HG02852 (cell line): ENCODE data around the gene KCNS1.

ENCODE experiments used
- ATAC-seq: cut with Tn5 transposase; IDR thresholded peaks from one replicate; pipeline ENCODE4 v1.9.1; 2021; ENCODE audit warnings: mild to moderate bottlenecking, moderate library complexity; ENCODE audit not compliant: unreplicated experiment

The KCNS1 gene

DNA sequence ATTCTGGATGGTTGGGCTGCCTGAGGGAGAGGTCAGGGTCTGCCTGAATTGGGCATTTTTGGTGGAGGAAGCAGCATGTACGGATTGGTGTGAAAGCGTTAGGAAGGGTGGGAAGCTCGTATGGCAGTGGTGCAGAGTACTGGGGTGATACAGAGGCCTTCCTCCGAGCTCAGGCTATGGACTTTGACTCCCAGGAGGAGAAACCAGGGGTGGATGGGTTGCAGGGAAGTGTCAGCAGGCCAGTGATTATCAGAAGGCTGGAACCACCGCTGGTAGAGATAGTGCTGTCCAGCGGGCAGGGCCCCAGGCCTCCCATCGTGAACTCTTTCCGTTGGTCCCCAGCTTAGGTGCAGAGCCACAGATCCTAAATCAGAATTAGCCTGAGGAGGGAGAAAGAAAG is 8.7 kb upstream of the KCNS1 start:
- no peak for ATAC-seq

DNA sequence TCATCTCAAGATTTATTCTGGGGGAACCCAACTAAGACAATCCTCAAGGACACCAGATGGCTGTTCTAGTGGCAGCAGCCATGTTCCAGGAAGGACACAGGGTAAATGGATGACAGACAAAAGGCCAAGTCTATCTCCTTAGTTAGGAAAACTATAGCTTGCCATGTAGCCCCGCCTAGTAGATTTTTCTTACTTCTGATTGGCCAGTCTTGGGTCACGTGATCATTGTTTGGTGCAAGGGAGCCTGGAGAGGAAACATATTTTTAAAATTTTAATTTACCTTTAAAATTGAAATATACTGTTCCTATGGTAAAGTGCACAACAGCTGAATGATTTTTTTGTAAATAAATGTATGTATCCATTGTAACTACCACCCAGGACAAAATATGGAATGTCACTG is 4.4 kb upstream of the KCNS1 start:
- ATAC-seq = no peak

DNA sequence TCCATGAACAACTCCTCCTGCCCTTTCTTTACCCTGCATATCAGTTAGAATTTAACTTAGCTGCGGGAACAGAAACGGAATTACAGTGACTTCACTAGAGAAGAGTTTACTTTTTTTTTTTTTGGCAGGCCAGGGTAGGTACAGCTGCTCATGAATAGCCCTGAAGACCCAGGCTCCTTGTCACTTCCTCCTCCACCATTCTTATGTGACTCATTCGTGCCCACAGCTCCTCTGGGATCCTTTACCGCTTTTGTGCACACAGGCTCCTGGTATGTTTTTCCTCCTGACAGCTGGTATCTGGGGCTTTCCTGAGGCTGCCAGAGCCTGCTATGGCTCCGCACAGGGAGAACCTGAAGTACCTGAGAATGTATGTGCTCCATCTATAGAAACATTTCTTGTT is 3.9 kb upstream of the KCNS1 start:
- no peak for ATAC-seq

DNA sequence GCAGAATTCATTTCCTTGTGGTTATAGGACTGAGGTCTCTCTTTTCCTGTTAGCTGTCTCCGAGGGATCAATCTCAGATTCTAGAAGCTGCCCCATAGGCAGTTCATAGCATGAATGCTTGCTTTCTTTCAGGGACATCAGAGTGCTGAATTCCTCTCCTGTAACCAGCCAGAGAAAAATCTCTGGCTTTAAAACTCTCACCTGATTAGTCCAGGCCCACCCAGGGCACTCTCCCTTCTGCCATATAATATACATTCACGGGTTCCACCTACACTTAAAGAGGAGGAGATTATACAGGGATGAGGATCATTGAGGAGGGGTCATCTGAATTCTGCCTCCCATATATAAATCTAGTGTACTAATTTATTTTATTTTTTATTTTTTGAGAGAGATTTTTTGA is 2.1 kb upstream of the KCNS1 start:
- ATAC-seq = no peak

DNA sequence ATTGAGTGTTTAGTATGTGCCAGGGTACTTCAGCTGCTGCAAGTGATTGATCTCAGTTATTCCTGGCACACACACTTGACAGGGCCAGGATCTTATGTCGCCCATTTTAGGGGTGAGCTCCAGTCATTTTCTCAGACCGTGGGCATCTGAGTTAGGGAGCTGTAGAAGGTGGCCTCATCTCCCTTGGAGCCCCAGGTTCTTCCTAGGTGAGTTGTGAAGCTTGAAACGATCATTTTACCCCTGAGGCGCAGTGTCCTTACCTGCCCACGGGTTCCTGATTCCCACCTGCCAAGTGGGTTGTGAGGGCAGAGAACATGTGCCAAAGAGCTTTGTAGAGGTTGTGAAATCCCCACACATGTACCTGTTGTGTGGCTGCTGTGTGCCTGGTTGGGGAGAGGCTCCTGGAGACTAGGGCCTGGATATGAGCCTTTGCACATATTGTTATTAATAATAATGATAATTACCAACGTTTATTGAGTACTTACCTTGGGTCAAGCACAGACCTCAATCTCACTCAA is 465 bp upstream of the KCNS1 start:
- no peak for ATAC-seq

DNA sequence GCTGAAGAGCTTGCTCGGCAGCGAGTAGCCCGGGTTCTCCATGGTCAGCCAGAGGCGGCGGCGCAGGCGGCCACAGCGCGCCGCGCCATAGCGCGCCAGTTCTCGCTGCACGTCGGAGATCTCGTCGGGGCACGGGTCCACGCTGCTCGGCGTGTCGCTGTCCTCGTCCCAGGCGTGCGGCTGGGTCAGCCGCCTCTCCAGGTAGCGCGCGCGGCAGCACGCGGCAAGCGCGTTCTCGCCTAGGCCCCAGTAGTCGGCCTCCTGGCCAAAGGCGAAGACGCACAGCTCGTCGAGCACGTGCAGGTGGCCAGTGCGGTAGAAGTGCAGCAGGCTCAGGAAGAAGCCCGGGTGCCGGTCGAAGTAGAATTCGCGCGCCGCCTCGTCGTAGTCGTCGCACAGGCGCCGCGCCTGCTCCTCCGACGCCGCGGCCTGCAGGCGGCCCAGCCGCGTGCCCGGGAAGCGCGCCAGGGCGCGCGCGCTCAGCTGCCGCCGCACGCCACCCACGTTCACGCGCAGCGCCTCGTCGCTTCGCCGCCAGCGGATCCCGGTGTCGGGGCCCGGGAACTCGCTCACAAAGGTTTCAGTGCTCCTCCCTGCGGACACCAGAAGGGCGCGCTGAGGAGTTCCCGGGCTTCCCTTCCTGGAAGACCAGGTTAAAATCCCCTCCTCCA is 2.7 kb downstream of the KCNS1 start:
- no peak for ATAC-seq

DNA sequence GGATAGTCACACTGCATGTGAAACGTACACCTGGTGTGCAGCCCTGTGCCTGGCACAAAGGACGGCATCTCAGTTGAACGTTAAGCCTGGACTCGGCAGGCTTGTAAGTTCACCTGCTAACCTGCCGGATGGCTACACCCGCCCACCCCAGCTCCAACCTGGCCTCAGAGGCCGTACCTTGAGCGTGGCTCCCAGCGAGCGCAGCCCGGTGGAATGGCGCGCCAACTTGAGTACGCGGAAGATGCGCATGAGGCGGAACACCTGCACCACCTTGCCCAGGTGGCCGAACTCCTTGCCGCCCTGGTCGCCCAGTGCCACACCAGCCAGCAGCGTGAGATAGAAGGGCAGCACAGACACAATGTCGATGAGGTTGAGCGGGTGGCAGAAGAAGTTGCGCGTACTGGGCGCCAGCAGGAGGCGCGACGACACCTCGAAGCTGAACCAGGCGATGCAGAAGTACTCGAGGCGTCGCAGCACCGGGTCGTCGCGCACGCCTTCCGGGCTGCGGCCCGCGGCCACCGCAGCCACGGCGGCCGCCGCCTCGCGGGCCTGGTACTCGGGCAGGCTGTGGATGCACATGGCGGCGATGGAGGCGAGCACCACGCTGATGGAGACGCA is 3.3 kb downstream of the KCNS1 start:
- no peak for ATAC-seq

DNA sequence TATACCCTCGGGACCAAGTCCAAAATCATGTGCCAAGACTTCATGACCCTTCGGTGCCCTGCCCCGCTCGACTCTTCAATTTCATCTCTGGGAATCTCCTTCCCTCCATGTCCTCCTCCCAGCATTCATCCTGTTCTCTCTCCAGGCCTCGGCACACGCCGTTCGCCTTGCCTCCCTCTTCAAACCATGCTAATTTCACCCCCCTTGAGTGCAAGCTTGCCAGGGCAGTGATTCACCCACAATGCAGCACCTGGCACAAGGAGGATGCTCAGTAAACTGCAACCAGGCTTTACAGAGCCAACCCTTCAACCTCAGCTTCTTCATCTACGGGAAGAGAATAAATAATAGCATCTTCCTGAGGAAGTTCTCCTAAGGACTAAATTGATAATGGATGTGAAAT is 4.1 kb downstream of the KCNS1 start:
- no peak for ATAC-seq

DNA sequence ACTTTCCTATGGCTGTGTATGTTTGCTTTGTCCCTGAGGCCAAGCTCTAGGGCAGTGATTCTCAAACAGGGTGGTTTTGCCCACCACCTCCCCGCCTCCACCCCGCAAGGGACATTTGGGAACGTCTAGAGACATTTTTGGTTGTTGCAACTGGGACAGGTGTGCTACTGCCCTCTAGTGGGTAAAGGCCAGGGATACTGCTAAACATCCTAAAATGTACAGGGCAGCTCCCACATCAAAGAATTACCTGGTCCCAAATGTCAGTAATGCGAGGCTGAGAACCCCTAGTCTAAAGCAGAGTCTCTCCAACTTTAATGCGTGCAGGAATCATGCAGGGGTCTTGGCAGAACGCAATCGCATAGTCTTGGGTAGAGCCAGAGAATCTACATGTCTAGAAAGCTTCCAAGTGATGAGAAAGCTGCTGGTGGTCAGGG is 5.1 kb downstream of the KCNS1 start:
- no peak for ATAC-seq

DNA sequence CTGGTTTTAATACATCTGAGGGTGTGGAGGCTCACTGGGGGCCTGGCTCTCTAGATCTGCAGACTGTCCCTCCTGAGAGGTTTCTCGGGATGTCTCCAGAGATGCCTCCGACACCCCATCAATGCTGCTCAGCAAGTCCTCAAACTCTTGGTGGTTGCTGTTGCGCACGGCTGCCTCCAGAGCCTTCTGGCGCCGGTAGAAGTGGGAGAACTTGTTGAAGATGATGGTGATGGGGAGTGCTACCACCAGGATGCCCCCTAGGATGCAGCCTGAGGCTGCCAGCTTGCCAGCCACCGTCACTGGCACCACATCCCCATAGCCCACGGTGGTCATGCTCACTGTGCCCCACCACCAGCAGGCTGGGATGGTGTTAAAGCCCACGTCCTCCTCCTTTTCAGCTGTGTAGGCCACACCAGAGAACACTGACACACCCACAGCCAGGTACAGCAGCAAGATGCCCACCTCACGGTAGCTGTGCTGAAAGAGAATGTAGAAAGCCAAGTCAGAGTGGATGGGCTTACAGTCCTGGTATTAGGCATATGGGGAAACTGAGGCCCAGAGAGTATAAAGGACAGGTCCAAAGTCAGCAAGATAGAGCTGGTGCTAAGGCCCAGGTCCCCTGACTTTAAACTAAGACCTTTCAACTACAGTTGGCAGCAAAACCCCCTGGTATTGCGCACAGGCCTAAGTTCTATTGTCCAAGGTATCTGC is 5.9 kb downstream of the KCNS1 start:
- no peak for ATAC-seq

DNA sequence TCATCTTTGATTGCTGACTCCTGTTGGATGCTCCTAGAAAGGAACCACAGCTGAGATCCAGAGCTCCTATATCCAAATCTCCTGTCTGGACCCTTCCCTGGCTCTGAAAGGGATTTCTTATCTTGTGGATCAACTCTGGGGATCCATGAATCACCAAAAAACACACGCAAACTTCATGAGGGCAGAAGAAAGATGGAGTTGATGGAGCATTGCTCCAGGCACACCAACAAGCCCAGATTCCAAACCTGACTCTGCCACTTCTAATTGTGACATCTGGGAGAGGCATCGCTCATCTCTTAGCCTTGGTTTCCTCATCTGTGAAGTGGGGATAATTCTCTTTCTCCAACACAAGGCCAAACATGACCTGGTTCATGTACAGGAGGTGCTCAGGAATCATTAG is 6.7 kb downstream of the KCNS1 start:
- ATAC-seq = no peak

DNA sequence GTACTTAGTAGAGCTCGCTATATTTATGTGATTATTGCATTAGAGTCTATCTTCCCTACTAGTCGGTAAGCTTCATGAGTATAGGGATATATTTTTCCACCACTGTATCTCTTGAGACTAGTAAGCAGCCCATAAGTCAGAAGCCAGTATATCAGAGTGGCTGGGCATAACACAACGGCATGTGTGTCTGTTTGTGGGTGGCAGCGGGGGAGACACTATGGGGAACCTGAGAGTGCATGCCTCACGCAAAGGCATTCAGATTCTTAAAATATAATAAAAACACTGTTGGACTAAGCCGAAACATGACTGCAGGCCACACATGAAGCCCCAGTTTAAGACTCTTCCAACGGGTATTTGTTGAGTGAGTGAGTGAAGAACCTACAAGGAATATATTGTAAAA is 8.0 kb downstream of the KCNS1 start:
- ATAC-seq = no peak

DNA sequence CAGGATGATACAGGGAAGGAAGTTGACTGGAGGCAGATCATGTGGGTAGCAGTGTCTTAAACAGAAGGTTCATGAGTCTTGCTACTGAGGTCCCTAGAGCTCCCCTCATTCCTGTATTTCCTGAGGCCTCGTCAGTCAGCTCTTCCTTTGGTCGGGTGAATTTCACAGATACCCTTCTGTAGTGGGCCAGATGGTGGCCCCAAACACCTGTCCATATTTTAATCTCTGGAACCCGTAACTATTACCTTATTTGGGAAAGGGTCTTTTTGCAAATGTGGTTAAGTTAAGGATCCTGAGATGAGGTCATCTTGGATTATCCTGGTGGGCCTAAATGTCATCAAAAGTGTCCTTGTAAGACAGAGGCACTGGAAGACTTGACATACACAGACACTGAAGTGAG is 9.6 kb downstream of the KCNS1 start:
- ATAC-seq = no peak

DNA sequence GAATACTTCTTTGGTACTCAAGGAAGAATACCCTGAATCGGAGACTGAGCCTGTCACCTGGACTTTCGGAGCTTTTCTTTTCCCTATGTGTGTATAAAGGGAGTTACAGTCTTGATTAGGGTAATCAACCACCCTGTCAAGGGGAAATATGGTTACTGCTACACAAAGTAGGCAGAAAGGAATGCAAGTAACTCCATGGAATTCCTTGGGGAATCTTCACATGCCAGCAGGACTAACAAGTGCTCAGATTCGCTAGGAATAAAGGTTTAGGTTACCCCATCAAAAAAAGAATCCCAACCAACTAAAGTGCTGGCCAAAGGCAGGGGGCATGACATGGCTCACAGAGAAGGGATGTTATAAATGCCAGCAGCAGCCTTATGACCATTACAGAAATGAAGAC is 10.4 kb downstream of the KCNS1 start:
- ATAC-seq = no peak

DNA sequence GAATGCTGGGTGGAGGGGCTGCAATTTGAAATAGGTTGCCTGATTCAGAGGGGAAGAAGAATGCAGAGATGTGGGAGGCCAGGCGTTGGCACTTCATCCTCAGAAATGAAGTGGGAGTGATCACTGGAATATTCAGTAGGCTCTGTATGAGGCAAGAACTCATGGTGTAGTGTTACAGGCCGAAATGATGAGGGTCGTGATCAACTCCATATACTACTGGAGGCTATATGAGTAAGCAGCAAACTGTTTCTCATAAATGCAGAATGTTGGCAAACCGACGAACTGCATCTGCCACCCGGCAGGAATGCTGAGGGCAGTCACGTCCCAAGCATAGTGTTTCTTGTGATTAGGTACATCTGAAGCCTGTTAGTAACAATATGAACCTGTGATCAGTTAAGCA is 12.7 kb downstream of the KCNS1 start:
- no peak for ATAC-seq

DNA sequence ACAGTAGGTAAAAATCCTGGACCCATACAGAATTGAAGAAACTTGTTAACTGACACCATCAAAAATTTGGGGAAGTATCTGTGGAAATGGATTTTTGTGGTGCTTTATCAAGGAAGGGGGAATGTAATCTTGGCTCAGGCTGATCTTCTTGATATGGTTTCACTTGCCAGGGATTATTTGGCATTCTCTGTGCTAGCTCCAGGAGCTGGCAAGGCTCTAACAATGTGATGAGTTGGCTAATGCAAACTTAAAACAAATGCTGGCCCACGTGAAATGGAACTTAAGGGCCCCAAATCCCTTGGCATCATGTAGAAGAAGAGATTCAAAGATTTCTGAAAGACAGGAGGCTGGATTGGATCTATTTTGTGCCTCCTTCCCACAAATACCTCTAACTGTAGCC is 13.1 kb downstream of the KCNS1 start:
- no peak for ATAC-seq

DNA sequence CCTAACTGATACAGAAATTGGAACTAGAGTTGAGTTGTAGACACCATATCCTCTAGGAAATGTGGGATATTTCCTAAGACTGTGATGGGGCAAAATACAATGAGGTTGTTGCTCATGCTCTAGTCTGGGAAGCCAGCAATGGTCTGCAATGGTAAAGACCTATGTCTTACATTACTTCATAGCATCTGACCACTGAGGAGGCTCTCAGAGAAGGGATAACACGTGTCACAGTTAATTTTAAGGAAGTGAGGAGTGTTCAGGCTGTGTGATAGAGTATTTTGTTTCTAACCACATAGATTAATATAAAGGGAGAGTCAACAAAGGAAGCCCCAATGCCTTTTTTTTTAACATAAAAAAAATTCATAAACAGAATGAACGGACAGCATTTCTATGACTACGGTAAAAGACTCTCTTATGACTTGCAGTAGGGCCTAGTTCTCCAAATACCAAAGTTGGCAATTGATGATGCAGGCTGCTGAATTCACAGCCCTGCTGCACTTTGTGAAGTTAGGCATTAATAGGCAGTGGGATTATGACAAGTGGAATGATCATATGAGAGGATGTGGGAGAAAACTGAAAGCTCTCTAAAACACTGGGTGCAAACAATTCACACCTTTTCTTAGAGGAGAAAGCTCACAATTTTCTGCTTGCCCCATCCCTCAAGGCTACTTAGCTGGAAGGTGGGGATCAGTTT is 13.7 kb downstream of the KCNS1 start:
- ATAC-seq = no peak

DNA sequence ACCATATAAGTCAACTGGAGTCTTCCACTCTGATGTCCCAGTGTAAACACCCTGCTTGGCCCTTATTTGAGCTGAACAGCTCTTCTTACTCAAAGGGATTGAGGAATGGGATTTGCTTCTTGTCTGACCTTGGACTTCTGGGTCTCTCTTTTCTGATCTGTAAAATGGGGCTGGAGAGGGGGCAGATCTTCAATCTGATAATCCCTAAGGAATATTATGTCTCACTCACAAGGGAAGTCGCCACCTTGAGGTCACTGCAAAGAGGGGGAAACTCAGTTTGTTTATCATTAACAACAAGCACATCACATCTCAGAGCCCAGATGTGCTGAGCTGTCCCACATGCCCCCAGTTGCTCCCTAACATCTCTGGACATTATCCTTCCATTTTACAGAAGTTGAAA is 15.1 kb downstream of the KCNS1 start:
- ATAC-seq = no peak

DNA sequence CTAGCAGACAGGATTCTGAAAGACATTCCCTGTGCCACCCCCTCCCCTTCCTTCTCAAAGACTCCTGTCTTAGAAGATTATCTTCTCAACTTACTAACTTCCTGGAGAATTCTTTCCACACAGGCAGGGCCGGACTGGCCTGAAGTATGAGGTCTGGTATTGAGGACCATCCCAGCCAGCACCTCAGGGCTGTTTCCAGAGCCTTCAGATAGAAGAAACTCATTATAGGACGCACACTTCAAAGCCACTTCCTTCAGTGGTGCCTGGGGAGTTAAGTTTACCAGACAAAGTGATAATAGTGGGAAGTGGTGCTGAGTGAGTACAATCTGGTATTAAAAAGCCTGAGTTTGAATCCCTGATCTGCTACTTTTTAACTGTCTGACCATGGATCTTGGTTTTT is 15.6 kb downstream of the KCNS1 start:
- no peak for ATAC-seq

DNA sequence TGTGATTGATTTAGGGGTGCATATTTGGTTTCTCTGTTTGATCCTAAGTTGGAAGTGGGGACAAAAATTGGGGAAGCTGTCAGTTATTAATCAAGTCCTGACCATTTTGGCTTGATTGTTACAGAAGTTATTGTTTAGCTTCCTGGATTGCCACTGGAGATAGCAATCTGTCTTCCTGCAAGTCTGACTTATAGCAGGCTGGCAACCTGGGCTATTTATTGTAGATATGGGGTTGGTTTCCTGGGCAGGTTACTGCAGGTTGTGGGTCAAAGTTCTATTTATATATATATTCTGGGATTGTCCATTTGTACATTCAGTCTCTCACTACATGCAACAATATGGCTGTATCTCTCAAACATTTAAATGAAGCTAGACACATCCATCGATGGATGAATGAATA is 17.8 kb downstream of the KCNS1 start:
- ATAC-seq = no peak

DNA sequence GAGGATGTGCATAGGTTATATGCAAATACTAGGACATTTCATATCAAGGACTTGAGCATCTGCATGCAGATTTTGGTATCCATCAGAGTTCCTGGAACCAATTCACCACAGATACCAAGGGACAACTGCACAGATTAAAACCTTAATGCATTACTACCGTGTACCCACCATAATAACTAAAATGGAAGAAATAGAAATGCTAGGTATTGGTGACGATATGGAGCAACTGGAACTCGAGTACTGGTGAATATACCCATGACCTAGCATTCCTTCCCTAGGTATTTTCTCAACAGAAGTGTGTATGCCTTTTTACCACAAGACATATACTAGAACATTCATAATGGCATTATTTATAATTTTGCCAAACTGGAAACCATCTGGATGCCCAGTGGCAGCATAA is 18.5 kb downstream of the KCNS1 start:
- ATAC-seq = no peak
